GM13977 (cell line): ENCODE measurements around the gene HPSE2.

Experiments
- DNase-seq: peaks from one replicate; pipeline ENCODE4 v3.0.0; 2012; ENCODE audit warnings: low spot score
- in situ Hi-C: fragments of 300-500 bp; cut with MboI; formaldehyde crosslinking; loops from one replicate; pipeline ENCODE4 v1.12.0; 2022; ENCODE audit warnings: low sequenced_read_pairs, low pct_unique_long_range_greater_than_20kb, mixed read lengths, inconsistent platforms; ENCODE audit not compliant: unreplicated experiment
- TF ChIP-seq, protein P1 (sequence below): IDR thresholded peaks from 2 replicates; pipeline ENCODE4 v1.5.1; 2012; ENCODE audit warnings: mild to moderate bottlenecking, control low read depth; ENCODE audit not compliant: insufficient read depth; ENCODE audit errors: extremely low read depth, missing control alignments

HPSE2 gene

DNA sequence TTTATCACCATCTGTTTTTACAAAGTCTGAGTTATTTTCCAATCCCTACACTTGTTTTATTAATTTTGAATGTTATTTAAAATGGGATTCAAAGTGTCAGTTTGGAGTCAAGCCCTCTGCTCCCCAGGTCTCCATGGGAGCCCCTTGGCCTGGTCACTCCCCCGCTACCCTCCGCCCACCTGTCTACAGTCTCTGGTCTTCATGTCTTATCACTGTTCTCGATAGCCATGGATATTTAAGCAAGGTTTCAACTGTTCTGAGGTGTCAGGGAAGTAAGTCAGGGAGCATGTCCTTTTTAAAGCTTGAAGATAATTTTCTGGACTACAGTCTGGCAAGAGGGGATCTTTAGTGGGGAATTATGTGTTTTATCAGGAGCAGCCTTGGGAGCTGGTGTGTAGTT is 769.8 kb downstream of the HPSE2 start:
- no peak for DNase-seq
- in situ Hi-C loops, result loop anchor here (10.0 kb wide), 2 partner anchors 199 to 789 kb away; no protein-coding TSS in a partner anchor
- TF ChIP-seq, protein P1, sequence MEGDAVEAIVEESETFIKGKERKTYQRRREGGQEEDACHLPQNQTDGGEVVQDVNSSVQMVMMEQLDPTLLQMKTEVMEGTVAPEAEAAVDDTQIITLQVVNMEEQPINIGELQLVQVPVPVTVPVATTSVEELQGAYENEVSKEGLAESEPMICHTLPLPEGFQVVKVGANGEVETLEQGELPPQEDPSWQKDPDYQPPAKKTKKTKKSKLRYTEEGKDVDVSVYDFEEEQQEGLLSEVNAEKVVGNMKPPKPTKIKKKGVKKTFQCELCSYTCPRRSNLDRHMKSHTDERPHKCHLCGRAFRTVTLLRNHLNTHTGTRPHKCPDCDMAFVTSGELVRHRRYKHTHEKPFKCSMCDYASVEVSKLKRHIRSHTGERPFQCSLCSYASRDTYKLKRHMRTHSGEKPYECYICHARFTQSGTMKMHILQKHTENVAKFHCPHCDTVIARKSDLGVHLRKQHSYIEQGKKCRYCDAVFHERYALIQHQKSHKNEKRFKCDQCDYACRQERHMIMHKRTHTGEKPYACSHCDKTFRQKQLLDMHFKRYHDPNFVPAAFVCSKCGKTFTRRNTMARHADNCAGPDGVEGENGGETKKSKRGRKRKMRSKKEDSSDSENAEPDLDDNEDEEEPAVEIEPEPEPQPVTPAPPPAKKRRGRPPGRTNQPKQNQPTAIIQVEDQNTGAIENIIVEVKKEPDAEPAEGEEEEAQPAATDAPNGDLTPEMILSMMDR, result no peak

DNA sequence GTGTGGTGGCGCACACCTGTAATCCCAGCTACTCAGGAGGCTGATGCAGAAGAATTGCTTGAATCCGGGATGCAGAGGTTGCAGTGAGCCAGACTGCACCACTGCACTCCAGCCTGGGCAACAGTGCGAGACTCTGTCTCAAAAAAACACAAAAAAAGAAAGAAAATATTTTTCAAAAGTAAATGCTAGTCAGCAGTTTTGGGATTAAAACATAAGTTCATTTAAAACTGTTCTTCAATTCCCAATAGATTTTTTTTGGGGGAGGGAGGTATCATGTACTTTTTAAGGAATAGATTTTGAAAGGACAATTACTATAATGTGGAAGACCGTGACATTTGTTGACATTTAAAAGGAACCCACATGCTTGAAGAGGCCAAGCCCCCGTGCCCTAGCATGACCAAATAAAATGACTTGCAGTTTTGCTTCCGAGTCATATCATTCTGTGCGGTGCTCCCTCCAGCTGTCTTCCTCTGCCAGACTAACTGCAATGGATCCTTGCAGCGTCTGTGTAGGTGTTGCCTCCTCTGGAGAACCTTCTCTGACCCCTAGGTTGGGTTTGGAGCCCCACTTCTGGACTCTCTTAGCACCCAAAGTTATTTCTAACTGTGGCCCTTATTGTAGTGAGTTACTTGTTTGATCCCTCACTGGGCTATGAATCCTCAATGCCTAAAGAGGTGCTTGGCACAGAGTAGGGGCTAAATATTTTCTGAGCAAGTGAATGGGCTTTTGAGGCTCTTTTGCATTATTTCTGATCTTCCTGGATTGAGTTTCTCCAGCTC is 771.5 kb downstream of the HPSE2 start:
- no peak for DNase-seq
- in situ Hi-C loops, result loop anchor here (10.0 kb wide), 2 partner anchors 201 to 791 kb away; no protein-coding TSS in a partner anchor
- TF ChIP-seq, protein P1, result no peak

DNA sequence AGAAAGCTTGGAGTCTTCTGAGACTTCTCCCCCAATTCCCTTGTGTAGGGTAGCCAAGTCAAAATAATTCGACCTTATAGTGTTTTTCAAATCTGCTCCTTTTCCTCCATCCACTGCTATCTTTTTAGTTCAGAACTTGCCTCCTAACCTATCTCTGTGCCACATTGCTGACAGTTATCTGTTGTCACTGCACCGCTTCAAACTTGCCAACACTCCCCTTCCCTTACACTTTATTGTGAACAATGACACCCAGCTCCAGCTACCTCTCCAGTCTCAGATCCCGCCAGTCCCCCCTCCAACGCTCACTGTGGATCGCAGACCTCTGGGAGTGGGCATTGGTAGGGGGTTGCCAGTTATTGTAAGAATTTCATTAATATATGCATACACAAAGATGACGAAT is 772.6 kb downstream of the HPSE2 start:
- DNase-seq, result no peak
- in situ Hi-C loops, result loop anchor here (10.0 kb wide), 2 partner anchors 202 to 792 kb away; no protein-coding TSS in a partner anchor
- TF ChIP-seq, protein P1, result no peak

DNA sequence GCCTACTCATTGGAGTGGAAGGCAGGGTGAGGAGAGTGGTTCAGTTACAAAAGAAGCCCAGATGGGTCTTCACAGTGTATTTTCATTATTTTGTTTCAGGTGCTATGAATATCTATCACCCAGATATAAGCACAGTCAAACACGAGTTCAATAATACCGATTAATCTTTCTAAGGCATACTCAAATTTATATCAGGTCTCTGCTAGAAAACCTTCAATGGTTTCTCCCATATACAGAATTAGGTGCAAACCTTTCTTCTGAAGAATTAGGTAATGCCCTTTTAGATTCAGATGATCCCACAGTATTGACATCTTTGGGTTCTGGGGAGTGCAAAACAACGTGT is 774.2 kb downstream of the HPSE2 start:
- TF ChIP-seq, protein P1, result no peak
- DNase-seq, result no peak
- in situ Hi-C loops, result loop anchor here (10.0 kb wide), 2 partner anchors 203 to 793 kb away; no protein-coding TSS in a partner anchor

DNA sequence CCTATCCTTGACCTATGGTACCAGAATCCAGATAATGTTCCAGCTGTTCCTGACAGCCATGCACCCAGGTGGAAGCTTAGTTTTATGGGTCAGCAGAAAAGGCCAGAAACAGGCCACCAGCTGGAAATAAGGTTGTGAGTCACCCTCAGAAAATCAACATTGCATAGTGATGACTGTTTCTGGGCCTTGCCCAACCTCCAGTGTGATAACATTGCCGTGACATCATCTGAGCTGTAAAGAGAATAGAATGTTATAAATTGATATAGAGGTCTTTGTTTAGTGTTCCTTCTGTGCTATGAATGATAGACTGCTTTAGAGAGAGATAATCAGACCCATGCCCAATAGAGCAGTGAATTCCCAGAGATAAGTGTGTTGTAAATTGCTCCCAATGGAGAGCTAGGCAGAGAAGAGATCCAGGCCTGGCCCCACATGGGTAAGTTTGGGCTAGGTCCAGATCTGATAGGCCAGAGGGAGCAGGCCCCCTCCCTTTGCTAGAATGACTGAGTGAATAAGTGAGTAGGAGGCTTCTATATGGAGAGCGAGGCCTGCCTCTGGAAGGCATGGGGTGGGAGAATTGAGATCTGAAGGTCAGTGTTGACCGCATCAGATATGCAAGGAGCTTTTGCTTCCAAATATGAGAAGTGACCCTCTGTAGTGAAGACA is 774.7 kb downstream of the HPSE2 start:
- in situ Hi-C loops, result loop anchor here (10.0 kb wide), 2 partner anchors 204 to 794 kb away; no protein-coding TSS in a partner anchor
- TF ChIP-seq, protein P1, result no peak
- no peak for DNase-seq

DNA sequence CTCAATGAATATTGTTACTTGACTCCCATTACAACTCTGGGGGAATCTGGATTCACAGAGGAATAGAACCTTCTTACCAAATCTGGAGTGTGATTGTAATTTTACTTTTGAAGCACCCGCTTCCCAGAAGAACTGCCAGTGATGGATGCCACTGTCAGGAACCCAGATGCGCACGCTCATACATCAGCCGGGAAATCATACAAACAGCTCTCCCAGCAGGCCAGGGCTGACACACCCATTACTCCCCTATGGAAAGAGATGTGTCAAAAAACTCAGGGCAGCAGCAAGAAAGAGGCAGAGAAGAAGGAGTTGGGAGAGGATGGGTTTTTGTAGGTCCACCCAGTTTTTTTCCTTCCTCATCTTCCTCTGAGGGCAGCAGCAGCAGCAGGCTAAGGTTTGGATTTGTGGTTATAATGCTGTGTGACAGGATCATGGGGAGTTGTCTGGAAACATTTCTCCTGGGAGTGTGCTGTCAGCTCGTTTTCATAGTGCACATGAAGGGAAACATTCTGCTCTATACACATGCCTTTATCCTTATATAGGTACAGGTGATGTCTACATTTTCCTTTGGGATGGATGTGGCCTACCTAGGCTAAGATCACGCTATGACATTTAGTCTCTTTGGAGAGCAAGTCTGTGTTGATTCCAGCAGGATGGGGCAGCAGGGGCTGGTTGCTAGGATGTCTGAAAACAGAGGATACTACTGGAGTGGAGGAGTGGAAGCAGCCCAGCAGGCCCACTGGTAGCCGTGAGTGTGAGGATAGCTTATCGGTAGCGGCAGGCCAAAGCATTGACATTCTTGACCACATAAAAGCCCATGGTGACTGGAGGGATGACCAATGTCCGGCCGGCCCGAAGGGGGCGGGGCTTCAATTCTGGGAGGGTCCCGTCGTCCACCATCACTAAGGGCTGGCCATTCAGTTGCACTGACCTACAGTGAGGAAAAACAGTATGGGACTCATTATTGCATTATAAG is 776.6 kb downstream of the HPSE2 start:
- no peak for DNase-seq
- in situ Hi-C loops, result no loop called here
- TF ChIP-seq, protein P1, result no peak
